WTC11 (cell line): Measurements from ENCODE around the gene DISC1. TPM values are rescaled to one million over a fixed set of nuclear protein-coding genes. Genes with fewer than 3 reads are reported as not detected.

Experiments
- ATAC-seq: fragments of 200-7000 bp; cut with Tn5 transposase; 2 replicates; pipeline ENCODE4 v1.10.0; 2021; ENCODE audit warnings: mild to moderate bottlenecking, moderate library complexity
- CTCF ChIA-PET: fragments of 300-600 bp; sonication (Branson Sonifier 250); formaldehyde crosslinking; loops from one replicate; lab custom pipeline; 2021; ENCODE audit warnings: antibody characterized with exemption; lab: Charles Lee
- POLR2A ChIA-PET: fragments of 350-600 bp; sonication (Branson Sonifier 250); formaldehyde crosslinking; loops from one replicate; lab custom pipeline; 2021; ENCODE audit warnings: antibody characterized with exemption; lab: Charles Lee
- DNase-seq: peaks from one replicate; pipeline ENCODE4 v3.0.0; 2021; ENCODE audit warnings: low spot score
- H3K27ac Mint-ChIP-seq: 2 replicates; pipeline ENCODE4 v1.8.0; 2021; ENCODE audit warnings: mixed read lengths
- H3K27me3 Mint-ChIP-seq: 2 replicates; pipeline ENCODE4 v1.8.0; 2021; ENCODE audit warnings: low read depth, mild to moderate bottlenecking, moderate library complexity, mixed read lengths
- H3K36me3 Mint-ChIP-seq: 2 replicates; pipeline ENCODE4 v1.8.0; 2021; ENCODE audit warnings: mixed read lengths
- H3K4me1 Mint-ChIP-seq: 2 replicates; pipeline ENCODE4 v1.8.0; 2022; ENCODE audit warnings: mixed read lengths
- H3K4me3 Mint-ChIP-seq: 2 replicates; pipeline ENCODE4 v1.8.0; 2021; ENCODE audit warnings: mild to moderate bottlenecking, moderate library complexity, mixed read lengths
- H3K9me3 Mint-ChIP-seq: 2 replicates; pipeline ENCODE4 v1.8.0; 2021; ENCODE audit warnings: mixed read lengths
- ARID4B ChIP-seq: sonication (generic); formaldehyde crosslinking; IDR thresholded peaks from 2 replicates; pipeline ENCODE4 v1.8.0; 2023; ENCODE audit warnings: missing genetic modification reagents, mild to moderate bottlenecking, borderline replicate concordance
- ATF2 ChIP-seq: sonication (generic); formaldehyde crosslinking; IDR thresholded peaks from 2 replicates; pipeline ENCODE4 v1.8.1; 2022; ENCODE audit warnings: low read depth, missing genetic modification reagents, borderline replicate concordance
- E2F4 ChIP-seq: sonication (generic); formaldehyde crosslinking; IDR thresholded peaks from 2 replicates; pipeline ENCODE4 v1.8.1; 2022; ENCODE audit warnings: low read depth, mild to moderate bottlenecking, moderate library complexity, missing genetic modification reagents, borderline replicate concordance
- JAZF1 ChIP-seq: fragments of 250-450 bp; sonication (Bioruptor Pico); IDR thresholded peaks from 2 replicates; pipeline ENCODE4 v1.9.0; 2021; ENCODE audit warnings: moderate library complexity, mild to moderate bottlenecking, inconsistent platforms
- MLX ChIP-seq: sonication (generic); formaldehyde crosslinking; IDR thresholded peaks from 2 replicates; pipeline ENCODE4 v1.8.1; 2023; ENCODE audit warnings: mild to moderate bottlenecking, missing genetic modification reagents, moderate library complexity
- MYBL2 ChIP-seq: sonication (generic); formaldehyde crosslinking; IDR thresholded peaks from 2 replicates; pipeline ENCODE4 v1.8.1; 2023; ENCODE audit warnings: mild to moderate bottlenecking, moderate library complexity, missing genetic modification reagents
- NR1H2 ChIP-seq: sonication (generic); formaldehyde crosslinking; IDR thresholded peaks from 2 replicates; pipeline ENCODE4 v1.9.0; 2021; ENCODE audit warnings: mild to moderate bottlenecking, moderate library complexity, missing genetic modification reagents
- NR2C2 ChIP-seq: sonication (generic); formaldehyde crosslinking; IDR thresholded peaks from 2 replicates; pipeline ENCODE4 v1.8.0; 2022; ENCODE audit warnings: mild to moderate bottlenecking, missing genetic modification reagents
- SMAD4 ChIP-seq: sonication (generic); formaldehyde crosslinking; IDR thresholded peaks from 2 replicates; pipeline ENCODE4 v1.8.0; 2022; ENCODE audit warnings: mild to moderate bottlenecking, missing genetic modification reagents
- SOX15 ChIP-seq: fragments of 250-450 bp; sonication (Bioruptor Pico); IDR thresholded peaks from 2 replicates; pipeline ENCODE4 v1.9.0; 2021; ENCODE audit warnings: mild to moderate bottlenecking
- STAT6 ChIP-seq: sonication (generic); formaldehyde crosslinking; conservative IDR thresholded peaks from 2 replicates; pipeline ENCODE4 v1.8.1; 2023; ENCODE audit warnings: mild to moderate bottlenecking, low read depth, missing genetic modification reagents, moderate library complexity
- ZBTB21 ChIP-seq: sonication (generic); formaldehyde crosslinking; IDR thresholded peaks from 2 replicates; pipeline ENCODE4 v1.8.1; 2023; ENCODE audit warnings: mild to moderate bottlenecking, missing genetic modification reagents, borderline replicate concordance
- ZNF396 ChIP-seq: fragments of 250-450 bp; sonication (Bioruptor Pico); IDR thresholded peaks from 2 replicates; pipeline ENCODE4 v1.8.0; 2021; ENCODE audit warnings: mild to moderate bottlenecking, moderate library complexity, borderline replicate concordance
- total RNA-seq: library from RNA; stranded (reverse); gene quantifications from 3 replicates; pipeline ENCODE4 v1.2.3, GENCODE V29; 2021

The DISC1 gene
- total RNA-seq, 1 experiment from 2014 or later, result 5.5 TPM

- ATAC-seq (no peak), DNase-seq (no peak)
- H3K27ac Mint-ChIP-seq, result no peak overlapping the region
- H3K4me1 Mint-ChIP-seq, result no peaks in the 10 kb centered on the region
- ChIA-PET CTCF (interaction anchor here (1.7 kb wide), 1 partner anchor 53 kb away, joined by 6 read pairs; no protein-coding TSS in a partner anchor), POLR2A (no interaction called here)
- H3K36me3 Mint-ChIP-seq, result no peaks in the 10 kb centered on the region
- no peak for TF ChIP-seq JAZF1 (CRISPR knock-in tag)
- no peaks in the 10 kb centered on the region for H3K27me3 Mint-ChIP-seq
- H3K9me3 Mint-ChIP-seq, result no peaks in the 10 kb centered on the region
- H3K4me3 Mint-ChIP-seq, result no peak overlapping the region
Measured at GRCh38 chr1:231810415-231810814, 183.8 kb downstream of the DISC1 start.

GRCh38 chr1:231814021-231814420 lies 187.4 kb downstream of the DISC1 start:
- Mint-ChIP-seq H3K4me1 (no peaks in the 10 kb centered on the region), H3K36me3 (no peaks in the 10 kb centered on the region), H3K4me3 (no peak overlapping the region), H3K27ac (no peak overlapping the region), H3K27me3 (no peaks in the 10 kb centered on the region), H3K9me3 (peaks cover 8% of the 10 kb centered on the region)
- POLR2A ChIA-PET, result no interaction called here
- DNase-seq (no peak), ATAC-seq (no peak)
- TF ChIP-seq SMAD4 (no peak), NR1H2 (no peak)
- CTCF ChIA-PET, result interaction anchor here (1.8 kb wide), 1 partner anchor 57 kb away, joined by 3 read pairs; no protein-coding TSS in a partner anchor

GRCh38 chr1:231814521-231814920 lies 187.9 kb downstream of the DISC1 start:
- peaks cover 8% of the 10 kb centered on the region for H3K9me3 Mint-ChIP-seq
- no peaks in the 10 kb centered on the region for H3K4me1 Mint-ChIP-seq
- H3K27me3 Mint-ChIP-seq, result no peaks in the 10 kb centered on the region
- H3K4me3 Mint-ChIP-seq, result no peak overlapping the region
- DNase-seq (no peak), ATAC-seq (no peak)
- no peak overlapping the region for H3K27ac Mint-ChIP-seq
- POLR2A ChIA-PET, result no interaction called here
- no peak for TF ChIP-seq ATF2
- no peak for TF ChIP-seq STAT6 (CRISPR knock-in tag)
- TF ChIP-seq MYBL2, result no peak
- TF ChIP-seq SOX15 (CRISPR knock-in tag), result no peak
- TF ChIP-seq E2F4 (CRISPR knock-in tag), result no peak
- TF ChIP-seq ZBTB21 (CRISPR knock-in tag), result no peak
- TF ChIP-seq ARID4B, result no peak
- no peak for TF ChIP-seq MLX (CRISPR knock-in tag)
- no peak for TF ChIP-seq ZNF396 (CRISPR knock-in tag)
- no peak for TF ChIP-seq NR2C2
- H3K36me3 Mint-ChIP-seq, result no peaks in the 10 kb centered on the region
- CTCF ChIA-PET, result interaction anchor here (1.8 kb wide), 1 partner anchor 58 kb away, joined by 3 read pairs; no protein-coding TSS in a partner anchor
